Transverse colon (tissue), 4 donors: ENCODE data around the gene FAM163A. TPM values are rescaled to one million over a fixed set of nuclear protein-coding genes. Genes with fewer than 3 reads are reported as not detected.

Experiments used
- DNase-seq: peaks from one replicate; pipeline ENCODE4 v3.0.0-alpha.2; 2019
- H3K27ac ChIP-seq, 4 donors: fragments of 200-600 bp; sonication (generic); 2 replicates each; pipeline ENCODE4 v1.5.1; 2016 to 2018; ENCODE audit warnings: inconsistent platforms in 4 of 4
- H3K27me3 ChIP-seq: fragments of 200-600 bp; sonication (generic); 2 replicates; pipeline ENCODE4 v1.5.1; 2017; ENCODE audit warnings: inconsistent platforms
- H3K36me3 ChIP-seq, 4 donors: fragments of 200-600 bp; sonication (generic); 2 replicates each; pipeline ENCODE4 v1.5.1; 2017 to 2019; ENCODE audit warnings: inconsistent platforms in 4 of 4
- H3K4me1 ChIP-seq, 4 donors: fragments of 200-600 bp; sonication (generic); 2 replicates each; pipeline ENCODE4 v1.5.1; 2017 to 2020; ENCODE audit warnings: inconsistent platforms in 4 of 4
- H3K4me3 ChIP-seq, 4 donors: fragments of 200-600 bp; sonication (generic); 1 replicate in 1 of 4; 2 replicates in 3 of 4; pipeline versions ENCODE4 v1.5.1 to v1.6.1; 2017 to 2019; ENCODE audit warnings: inconsistent platforms in 4 of 4
- H3K9me3 ChIP-seq, 2 donors: fragments of 200-600 bp; sonication (generic); 2 replicates each; pipeline ENCODE4 v1.5.1; 2017 to 2019; ENCODE audit warnings: inconsistent platforms in 2 of 2
- EP300 ChIP-seq: sonication (generic); formaldehyde crosslinking; IDR thresholded peaks from one replicate; pipeline ENCODE4 v1.6.1; 2017; ENCODE audit warnings: antibody characterized with exemption, low read depth
- POLR2A ChIP-seq: fragments of 450-650 bp; IDR thresholded peaks from one replicate; pipeline ENCODE4 v1.6.1; 2016; ENCODE audit warnings: antibody characterized with exemption, mild to moderate bottlenecking, moderate library complexity
- POLR2AphosphoS5 ChIP-seq, 3 donors: sonication (generic); formaldehyde crosslinking; IDR thresholded peaks; one replicate each; pipeline ENCODE4 v1.6.1; 2016; ENCODE audit warnings: antibody characterized with exemption in 3 of 3
- WGBS, 2 donors: methylation state at CpG; one replicate each; pipeline ENCODE4 v1.1.5; 2018; ENCODE audit warnings: low coverage in 1 of 2; 5-methylcytosine and 5-hydroxymethylcytosine counted together
- in situ Hi-C, 4 donors: fragments of 200-750 bp; cut with MboI; loops; one replicate each; pipeline versions ENCODE4 v1.15.0 to v1.15.1; 2017; ENCODE audit warnings: low sequenced_read_pairs in 3 of 4, low pct_ligation_motif_present in 1 of 4, low pct_unique_long_range_greater_than_20kb in 1 of 4
- intact Hi-C: fragments of 100-400 bp; cut with DNase I; formaldehyde crosslinking; loops from one replicate; pipeline ENCODE4 v1.15.1; 2023; ENCODE audit warnings: low total_unique reads
- total RNA-seq, 4 donors: library from RNA; depleted of rRNA; stranded (reverse); fragments of >200 nt; gene quantifications; one replicate each; pipeline ENCODE4 v1.1.0, GENCODE V29; 2016
- TF ChIP-seq, protein P1 (sequence below), 5 experiments: fragments of 200-600 bp in 3 of 5; fragments of 450-650 bp in 2 of 5; sonication (generic) in 3 of 5; IDR thresholded peaks; 1 replicate in 2 of 5; 2 replicates in 3 of 5; pipeline ENCODE4 v1.5.1; 2016 to 2017; ENCODE audit warnings: antibody characterized with exemption in 5 of 5, inconsistent platforms in 3 of 5, mild to moderate bottlenecking in 2 of 5, moderate library complexity in 1 of 5

Gene FAM163A
- total RNA-seq, 4 donors from 2014 or later, result 0.14 to 0.60 (median 0.48) TPM; not detected in 1

GRCh38 chr1:179745131-179745611 is 2.1 kb downstream of the FAM163A start:
- TF ChIP-seq POLR2AphosphoS5 (IDR thresholded peaks at IDR 0.05) (no peak), POLR2A (no peak), EP300 (no peak)
- TF ChIP-seq, protein P1, sequence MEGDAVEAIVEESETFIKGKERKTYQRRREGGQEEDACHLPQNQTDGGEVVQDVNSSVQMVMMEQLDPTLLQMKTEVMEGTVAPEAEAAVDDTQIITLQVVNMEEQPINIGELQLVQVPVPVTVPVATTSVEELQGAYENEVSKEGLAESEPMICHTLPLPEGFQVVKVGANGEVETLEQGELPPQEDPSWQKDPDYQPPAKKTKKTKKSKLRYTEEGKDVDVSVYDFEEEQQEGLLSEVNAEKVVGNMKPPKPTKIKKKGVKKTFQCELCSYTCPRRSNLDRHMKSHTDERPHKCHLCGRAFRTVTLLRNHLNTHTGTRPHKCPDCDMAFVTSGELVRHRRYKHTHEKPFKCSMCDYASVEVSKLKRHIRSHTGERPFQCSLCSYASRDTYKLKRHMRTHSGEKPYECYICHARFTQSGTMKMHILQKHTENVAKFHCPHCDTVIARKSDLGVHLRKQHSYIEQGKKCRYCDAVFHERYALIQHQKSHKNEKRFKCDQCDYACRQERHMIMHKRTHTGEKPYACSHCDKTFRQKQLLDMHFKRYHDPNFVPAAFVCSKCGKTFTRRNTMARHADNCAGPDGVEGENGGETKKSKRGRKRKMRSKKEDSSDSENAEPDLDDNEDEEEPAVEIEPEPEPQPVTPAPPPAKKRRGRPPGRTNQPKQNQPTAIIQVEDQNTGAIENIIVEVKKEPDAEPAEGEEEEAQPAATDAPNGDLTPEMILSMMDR (IDR thresholded peaks at IDR 0.05), result no peak
- no peaks in the 10 kb centered on the region for H3K36me3 ChIP-seq
- in situ Hi-C loops, result no loop called here
- DNase-seq, result no peak
- H3K27ac ChIP-seq, result no peak overlapping the region
- intact Hi-C loops, result no loop called here
- H3K9me3 ChIP-seq, result no peaks in the 10 kb centered on the region
- H3K4me1 ChIP-seq, result peaks cover 3 to 19% (median 17%) of the 10 kb centered on the region in 4 donors
- peaks cover 73% of the 10 kb centered on the region for H3K27me3 ChIP-seq
- no peak overlapping the region for H3K4me3 ChIP-seq
- WGBS, 2 donors, result 90% methylated on average over 8 of the region's 8 CpGs; no CpG with 5 or more reads in 1 of the 2 donors

DNA sequence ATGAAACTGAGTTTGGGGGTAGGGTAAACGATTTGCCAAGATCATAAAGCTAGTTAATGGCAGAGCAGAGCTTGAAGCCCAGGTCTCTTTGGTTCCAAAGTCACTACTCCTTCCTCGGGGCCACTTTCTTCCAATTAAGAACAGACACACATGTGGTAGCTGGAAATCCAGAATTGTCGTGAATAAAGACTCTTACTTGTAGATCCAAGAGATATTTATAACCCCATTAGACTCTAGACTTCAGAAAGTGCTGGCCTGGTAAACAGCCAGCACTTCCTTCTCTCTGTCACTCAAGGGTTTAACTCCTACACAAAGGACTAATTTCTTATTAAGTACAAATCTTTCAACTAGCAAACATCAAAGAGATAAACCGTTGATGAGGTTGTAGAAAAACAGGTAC is 2.7 kb downstream of the FAM163A start:
- intact Hi-C loops, result no loop called here

DNA sequence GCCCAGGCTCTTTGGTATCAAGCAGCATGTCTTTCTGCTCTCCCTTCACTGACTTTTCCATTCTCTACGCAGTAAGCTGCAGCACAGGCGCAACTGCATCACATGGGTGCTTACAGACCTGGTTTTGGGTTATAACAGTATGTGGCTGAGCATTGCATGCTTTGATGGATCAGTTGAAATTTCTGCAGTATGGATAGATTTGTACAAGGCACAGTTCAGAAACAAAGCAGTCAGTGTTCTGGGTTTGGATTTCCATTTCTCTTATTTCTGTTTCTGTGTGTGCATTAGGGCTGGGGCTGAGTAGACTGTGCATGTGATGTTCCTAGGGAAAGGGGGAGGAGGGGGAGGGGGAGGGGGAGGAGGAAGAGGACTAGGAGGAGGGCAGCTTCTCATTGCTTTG is 4.5 kb downstream of the FAM163A start:
- H3K36me3 ChIP-seq, result no peaks in the 10 kb centered on the region
- H3K9me3 ChIP-seq, result no peaks in the 10 kb centered on the region
- no peak overlapping the region for H3K4me3 ChIP-seq
- H3K4me1 ChIP-seq, result peaks cover 3 to 18% (median 17%) of the 10 kb centered on the region in 4 donors
- 80 to 96% methylated on average over 2 of the region's 2 CpGs for WGBS, 2 donors
- H3K27me3 ChIP-seq, result peaks cover 49% of the 10 kb centered on the region
- intact Hi-C loops, result no loop called here
- TF ChIP-seq POLR2AphosphoS5 (IDR thresholded peaks at IDR 0.05) (no peak), EP300 (no peak), POLR2A (no peak)
- TF ChIP-seq, protein P1 (IDR thresholded peaks at IDR 0.05), result no peak
- no peak overlapping the region for H3K27ac ChIP-seq
- in situ Hi-C loops, result no loop called here
- DNase-seq, result no peak

More for the DNA sequence above, 2.7 kb downstream of the FAM163A start:
- no peak overlapping the region for H3K4me3 ChIP-seq
- H3K4me1 ChIP-seq, result peaks cover 3 to 19% (median 17%) of the 10 kb centered on the region in 4 donors
- H3K27ac ChIP-seq, result no peak overlapping the region
- TF ChIP-seq POLR2A (no peak), EP300 (no peak), POLR2AphosphoS5 (IDR thresholded peaks at IDR 0.05) (no peak)
- TF ChIP-seq, protein P1 (IDR thresholded peaks at IDR 0.05), result no peak
- 65 to 67% methylated on average over 2 to 4 of the region's 4 CpGs for WGBS, 2 donors
- in situ Hi-C loops, result no loop called here
- no peaks in the 10 kb centered on the region for H3K36me3 ChIP-seq
- no peak for DNase-seq
- H3K9me3 ChIP-seq, result no peaks in the 10 kb centered on the region
- H3K27me3 ChIP-seq, result peaks cover 67% of the 10 kb centered on the region

- intact Hi-C loops, result no loop called here
- H3K9me3 ChIP-seq, result no peaks in the 10 kb centered on the region
Measured at GRCh38 chr1:179748772-179749171, 5.7 kb downstream of the FAM163A start.

More at GRCh38 chr1:179748772-179749171, 5.7 kb downstream of the FAM163A start:
- 56 to 66% methylated on average over 4 of the region's 4 CpGs for WGBS, 2 donors
- in situ Hi-C loops, result no loop called here
- no peak overlapping the region for H3K4me3 ChIP-seq
- peaks cover 37% of the 10 kb centered on the region for H3K27me3 ChIP-seq
- TF ChIP-seq EP300 (no peak), POLR2AphosphoS5 (IDR thresholded peaks at IDR 0.05) (no peak), POLR2A (no peak)
- TF ChIP-seq, protein P1 (IDR thresholded peaks at IDR 0.05), result no peak
- peaks cover 0 to 7% (median 5%) of the 10 kb centered on the region in 4 donors for H3K4me1 ChIP-seq
- H3K27ac ChIP-seq, result no peak overlapping the region
- no peaks in the 10 kb centered on the region for H3K36me3 ChIP-seq
- no peak for DNase-seq
